GM18511 (cell line): ENCODE results near the gene MGARP.
"Not testable (repeated sequence)": the region's sequence is repeated elsewhere in the genome, so short reads cannot be mapped to it uniquely, and the experiment has no call there.

ENCODE experiments used
- ATAC-seq: cut with Tn5 transposase; IDR thresholded peaks from one replicate; pipeline ENCODE4 v1.9.1; 2021; ENCODE audit warnings: mild to moderate bottlenecking, moderate library complexity; ENCODE audit not compliant: unreplicated experiment

Gene MGARP

DNA sequence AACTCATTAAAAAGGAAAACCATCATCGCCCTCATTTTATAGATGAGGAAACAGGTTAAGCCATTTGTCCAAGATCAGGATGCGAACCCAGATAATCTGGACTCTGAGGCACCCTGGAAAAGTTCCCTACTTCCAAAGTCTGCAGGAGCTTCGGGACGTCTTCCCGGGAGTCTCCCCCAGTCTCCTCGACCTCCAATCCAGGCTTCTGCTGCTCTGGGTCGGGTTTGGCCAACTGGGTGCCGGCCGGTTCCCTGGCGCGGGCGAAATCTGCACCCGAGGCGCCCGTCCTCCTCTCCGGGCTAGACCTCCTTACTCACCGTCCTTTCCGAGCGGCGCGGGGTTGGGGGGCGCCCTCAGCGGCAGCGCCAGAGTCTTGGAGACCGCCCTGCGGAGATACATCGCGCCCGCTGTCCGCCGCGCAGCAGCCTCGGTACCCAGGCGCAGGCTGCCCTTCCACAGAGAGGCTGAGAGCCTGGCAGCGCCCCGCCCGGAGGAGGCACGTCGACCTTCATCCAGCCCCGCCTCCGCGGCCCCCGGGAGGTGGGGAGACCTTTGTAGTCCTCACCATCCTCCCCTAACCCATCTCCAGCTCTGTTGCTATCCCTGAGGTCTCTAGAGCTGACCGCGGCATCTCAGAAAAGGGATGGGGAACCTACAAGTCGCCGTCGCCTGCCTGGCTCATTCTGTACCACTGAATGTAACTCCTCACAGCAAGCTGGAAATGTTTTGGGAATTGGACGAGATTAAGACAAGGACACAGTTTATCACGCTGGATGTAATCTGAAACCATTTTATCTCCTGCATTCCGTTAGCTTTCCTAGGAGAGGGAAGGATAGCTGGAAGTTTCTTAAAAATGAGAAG is at the start of gene MGARP:
Gene MGARP (minus strand): TSS at position 466 of the 861 bp plus-strand sequence. CDS start 67 bp downstream, at position 399.
- ATAC-seq, result no peak

- ATAC-seq, result no peak
Observed at GRCh38 chr4:139329665-139330200, 49.7 kb upstream of the MGARP start.

- ATAC-seq, result no peak
Observed at GRCh38 chr4:139324620-139325019, 44.6 kb upstream of the MGARP start.

DNA sequence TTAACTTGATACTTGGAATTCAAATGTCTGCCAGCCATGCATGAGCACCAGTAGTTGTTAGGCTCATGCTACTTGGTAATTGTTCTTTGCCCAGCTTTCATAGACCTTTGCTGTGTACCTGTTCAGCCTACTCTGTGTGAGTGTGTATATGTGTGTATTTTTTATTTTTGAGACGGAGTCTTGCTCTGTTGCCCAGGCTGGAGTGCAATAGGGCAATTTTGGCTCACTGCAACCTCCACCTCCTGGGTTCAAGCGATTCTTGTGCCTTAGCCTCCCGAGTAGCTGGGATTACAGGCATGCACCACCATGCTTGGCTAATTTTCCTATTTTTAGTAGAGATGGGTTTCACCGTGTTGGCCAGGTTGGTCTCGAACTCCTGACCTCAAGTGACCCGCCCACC is 42.5 kb upstream of the MGARP start:
- ATAC-seq, result not testable (repeated sequence)

- not testable (repeated sequence) for ATAC-seq
Observed at GRCh38 chr4:139322070-139322469, 42.0 kb upstream of the MGARP start.

GRCh38 chr4:139319571-139319970 is 39.5 kb upstream of the MGARP start:
- no peak for ATAC-seq

- no peak for ATAC-seq
Observed at GRCh38 chr4:139317635-139318034, 37.6 kb upstream of the MGARP start.

GRCh38 chr4:139316733-139317132 is 36.7 kb upstream of the MGARP start:
- no peak for ATAC-seq

DNA sequence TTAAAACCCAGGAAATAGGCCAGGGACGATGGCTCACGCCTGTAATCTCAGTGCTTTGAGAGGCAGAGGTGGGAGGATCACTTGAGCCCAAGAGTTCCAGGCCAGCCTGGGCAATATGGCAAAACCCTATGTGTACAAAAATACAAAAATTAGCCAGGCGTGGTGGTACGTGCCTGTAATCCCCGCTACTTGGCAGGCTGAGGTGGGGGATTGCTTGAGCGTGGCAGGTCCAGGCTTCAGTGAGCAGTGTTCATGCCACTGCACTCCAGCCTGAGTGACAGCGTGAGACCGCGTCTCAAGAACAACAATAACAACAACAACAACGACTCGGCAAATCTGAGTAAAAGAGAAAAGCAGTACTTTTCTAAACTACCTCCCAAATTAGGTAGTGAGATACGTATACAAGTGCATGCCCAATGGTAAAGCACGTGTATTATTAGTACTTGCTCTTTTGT is 35.2 kb upstream of the MGARP start:
- peak; percentile 74 for ATAC-seq

GRCh38 chr4:139314047-139314800 is 34.2 kb upstream of the MGARP start:
- ATAC-seq, result no peak

GRCh38 chr4:139313414-139313813 is 33.4 kb upstream of the MGARP start:
- ATAC-seq, result not testable (repeated sequence)

DNA sequence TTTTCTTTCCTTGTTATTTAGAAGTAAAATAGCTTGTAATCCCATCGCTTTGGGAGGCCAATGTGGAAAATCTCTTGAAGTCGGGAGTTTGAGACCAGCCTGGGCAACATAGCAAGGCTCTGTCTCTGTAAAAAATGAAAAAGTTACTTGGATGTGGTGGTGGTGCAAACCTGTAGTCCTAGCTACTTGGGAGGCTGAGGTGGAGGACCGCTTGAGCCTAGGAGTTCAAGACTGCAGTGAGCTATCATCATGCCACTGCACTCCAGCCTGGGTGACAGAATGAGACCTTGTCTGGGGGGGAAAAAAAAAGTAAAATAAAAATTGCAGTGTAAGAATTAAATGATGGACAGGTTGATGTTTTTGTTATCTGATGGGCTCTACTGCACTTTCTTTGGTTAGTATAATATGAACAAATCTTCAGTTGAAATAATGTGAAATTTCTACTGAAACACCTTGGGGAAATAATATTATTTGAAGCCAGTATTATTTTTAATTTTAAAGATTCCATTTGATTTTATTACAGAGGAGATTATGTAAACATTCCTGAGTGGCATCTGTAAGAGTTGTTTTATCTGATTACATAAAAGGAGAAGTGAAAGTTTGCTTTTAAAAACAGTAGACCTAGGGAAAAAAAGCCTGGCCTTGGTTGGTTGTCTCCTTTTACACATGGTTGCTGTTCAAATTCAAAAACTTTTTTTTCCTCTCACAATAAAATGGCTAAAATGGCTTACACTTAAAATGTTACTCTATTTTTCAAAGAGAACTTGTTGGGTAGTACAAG is 32.7 kb upstream of the MGARP start:
- no peak for ATAC-seq

DNA sequence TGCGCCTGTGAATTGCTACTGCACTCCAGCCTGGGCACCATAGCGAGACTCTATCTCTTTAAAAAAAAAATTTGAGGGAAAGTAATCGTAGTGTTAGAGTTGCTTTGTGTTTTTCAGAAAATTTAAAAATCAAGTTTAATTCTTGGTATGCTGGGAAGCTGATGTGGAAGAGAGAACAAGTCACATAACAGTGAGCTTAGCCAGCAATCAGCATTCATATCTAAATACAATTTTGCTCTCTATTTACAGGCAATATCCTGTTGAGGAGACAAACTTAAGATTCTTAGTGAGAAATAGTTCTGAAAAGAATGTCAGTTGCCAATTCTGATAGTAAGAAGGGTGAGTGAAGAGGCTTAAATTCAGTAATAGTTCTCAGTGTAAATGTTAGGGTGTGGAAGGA is 31.9 kb upstream of the MGARP start:
- no peak for ATAC-seq

GRCh38 chr4:139304920-139305319 is 24.9 kb upstream of the MGARP start:
- no peak for ATAC-seq

DNA sequence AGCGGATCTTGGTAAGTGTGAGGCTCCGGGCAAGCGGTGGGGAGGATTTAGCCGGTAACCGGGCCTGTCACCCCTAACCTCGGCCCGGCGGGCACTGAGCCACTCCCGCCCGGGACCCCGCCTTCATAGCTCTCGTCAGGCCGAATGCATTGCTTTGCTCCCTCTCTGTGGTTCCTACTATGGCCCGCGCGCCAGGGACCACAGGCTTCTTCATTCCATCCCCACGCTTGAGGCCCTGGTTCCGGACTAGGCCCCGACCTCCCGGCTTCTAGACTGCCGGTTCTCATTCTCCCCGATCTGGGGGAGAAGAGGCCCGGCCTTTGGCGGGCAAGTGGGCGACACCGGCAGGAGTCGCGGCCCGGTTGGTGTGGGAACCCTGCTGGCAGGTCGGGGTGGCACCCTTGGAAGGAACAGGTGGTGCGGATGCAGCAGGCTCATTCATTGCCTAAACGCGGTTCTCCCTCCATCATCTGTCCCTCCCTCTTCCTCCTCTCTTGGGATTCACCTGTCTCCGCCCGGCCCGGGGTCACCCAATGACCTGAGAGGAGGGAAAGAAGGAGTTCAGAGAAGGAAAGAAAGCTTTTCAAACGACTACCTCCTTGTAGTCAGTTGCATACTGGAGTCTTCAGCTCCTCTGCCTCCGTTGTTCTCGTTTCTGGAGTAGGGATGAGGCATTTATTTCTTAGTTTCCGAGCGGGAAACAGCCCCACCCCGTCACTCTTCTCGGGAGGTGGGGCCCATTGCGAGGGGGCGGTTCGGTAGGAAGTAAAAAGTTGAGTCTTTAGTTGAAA is 22.0 kb upstream of the MGARP start, which contains the start of gene NDUFC1:
Gene NDUFC1 (minus strand): TSS at position 657 of the 791 bp plus-strand sequence. CDS start 6,679 bp downstream, outside the sequence.
- ATAC-seq, result peak; percentile 44

DNA sequence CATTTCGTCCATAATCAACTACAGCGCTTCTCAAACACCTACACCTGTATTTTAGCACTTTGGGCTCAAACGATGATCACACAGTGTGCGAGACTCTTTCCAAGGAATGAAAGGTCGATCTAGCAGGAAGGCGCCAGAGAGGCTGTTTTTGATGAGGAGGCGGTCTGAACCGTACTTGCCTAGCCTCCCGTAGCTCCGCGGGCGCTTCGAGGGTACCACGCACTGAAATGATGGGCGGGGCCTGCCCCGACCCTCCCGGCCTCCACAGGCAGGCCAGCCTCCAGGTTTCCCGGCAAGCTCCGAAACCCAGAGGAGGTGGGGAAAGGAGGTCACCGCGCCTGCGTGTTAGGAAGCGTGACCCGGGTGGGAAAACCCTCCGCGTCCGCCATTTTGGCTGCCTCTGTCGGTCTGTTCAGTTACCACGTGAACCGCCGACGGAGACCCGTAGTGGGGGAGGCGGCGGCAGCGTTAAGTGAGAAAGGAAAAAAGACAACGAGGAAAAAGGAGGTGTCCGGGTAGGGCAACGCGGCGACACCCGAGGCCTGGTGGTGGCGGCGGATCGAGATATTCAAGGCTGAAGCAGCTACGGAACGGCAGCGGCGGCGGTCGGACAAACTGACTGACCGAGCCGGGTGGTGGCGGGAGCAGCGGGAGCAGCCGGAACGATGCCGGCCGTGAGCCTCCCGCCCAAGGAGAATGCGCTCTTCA is 21.2 kb upstream of the MGARP start, which contains the start of gene NAA15:
Gene NAA15 (plus strand): TSS at position 393 of the 708 bp plus-strand sequence. CDS start 273 bp downstream, at position 666.
- peak; percentile 85 for ATAC-seq

GRCh38 chr4:139300431-139301112 is 20.5 kb upstream of the MGARP start:
- ATAC-seq, result peak; percentile 19

DNA sequence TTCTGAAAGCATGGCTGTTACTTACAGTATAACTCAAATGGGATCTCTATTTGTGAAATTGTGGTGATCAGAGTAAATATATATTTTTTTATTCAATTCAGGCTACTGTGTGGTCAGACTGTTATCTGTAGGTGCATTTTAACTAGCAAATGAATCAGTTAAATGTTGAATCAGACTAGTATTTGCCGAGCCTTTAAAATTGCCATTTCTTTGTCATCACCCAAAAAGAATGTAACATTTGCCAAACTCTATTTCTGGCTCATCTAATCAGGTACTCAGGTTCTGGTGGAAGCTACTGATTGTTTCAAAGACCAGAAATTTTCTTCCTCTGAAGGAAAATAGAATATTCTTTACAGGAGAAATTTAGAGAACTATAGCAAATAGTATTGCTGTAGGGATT is 19.5 kb upstream of the MGARP start:
- no peak for ATAC-seq
